Osteoblast (primary cell): ENCODE data around the gene TMEM38A. TPM values are rescaled to one million over a fixed set of nuclear protein-coding genes. Genes with fewer than 3 reads are reported as not detected.

Experiments used
- DNase-seq: peaks from one replicate; pipeline ENCODE4 v3.0.0; 2011; ENCODE audit warnings: low spot score, mixed read lengths; ENCODE audit not compliant: insufficient read length; ENCODE audit errors: missing footprints
- H2AFZ ChIP-seq: 2 replicates; pipeline ENCODE4 v1.6.0; 2011; ENCODE audit warnings: mild to moderate bottlenecking, low read length
- H3K27ac ChIP-seq: 2 replicates; pipeline ENCODE4 v1.5.1; 2011; ENCODE audit warnings: mild to moderate bottlenecking, low read depth, low read length, moderate library complexity
- H3K27me3 ChIP-seq: 2 replicates; pipeline ENCODE4 v1.6.0; 2012; ENCODE audit warnings: mild to moderate bottlenecking, control low read depth, inconsistent platforms, low read length, moderate library complexity; ENCODE audit not compliant: insufficient read depth
- H3K36me3 ChIP-seq: 2 replicates; pipeline ENCODE4 v1.5.1; 2011; ENCODE audit warnings: mild to moderate bottlenecking, low read length, control low read depth, moderate library complexity; ENCODE audit not compliant: insufficient read depth
- H3K4me1 ChIP-seq: 2 replicates; pipeline ENCODE4 v1.5.1; 2011; ENCODE audit warnings: mild to moderate bottlenecking, low read length, control low read depth, moderate library complexity; ENCODE audit not compliant: insufficient read depth
- H3K4me2 ChIP-seq: 2 replicates; pipeline ENCODE4 v1.6.0; 2011; ENCODE audit warnings: mild to moderate bottlenecking, low read length; ENCODE audit not compliant: insufficient read depth
- H3K4me3 ChIP-seq: fragments of 200-600 bp; sonication (generic); 3 replicates; pipeline ENCODE4 v1.5.1; 2012; ENCODE audit warnings: mild to moderate bottlenecking, low read length, inconsistent platforms; ENCODE audit not compliant: insufficient read depth
- H3K79me2 ChIP-seq: 2 replicates; pipeline ENCODE4 v1.6.0; 2012; ENCODE audit warnings: mild to moderate bottlenecking, low read length, control low read depth, inconsistent platforms; ENCODE audit not compliant: insufficient read depth
- H3K9me3 ChIP-seq: 2 replicates; pipeline ENCODE4 v1.5.1; 2011; ENCODE audit warnings: low read depth, low read length, control low read depth
- H4K20me1 ChIP-seq: 2 replicates; pipeline ENCODE4 v1.6.0; 2012; ENCODE audit warnings: mild to moderate bottlenecking, low read length, control low read depth; ENCODE audit not compliant: insufficient read depth
- CTCF ChIP-seq: IDR thresholded peaks from 2 replicates; pipeline ENCODE4 v1.5.1; 2011; ENCODE audit warnings: mild to moderate bottlenecking, low read depth, low read length, moderate library complexity; ENCODE audit errors: extremely low read depth
- total RNA-seq: library from RNA; depleted of rRNA; stranded (reverse); fragments of >200 nt; gene quantifications from 2 replicates; pipeline ENCODE4 v1.2.3, GENCODE V29; 2012

TMEM38A gene
- total RNA-seq, 1 donor = 2.5 TPM

- Histone ChIP-seq H3K4me1 (peaks cover 22% of the 10 kb centered on the region), H3K27me3 (no peaks in the 10 kb centered on the region), H3K27ac (no peak overlapping the region), H2AFZ (no peak overlapping the region), H4K20me1 (peaks cover 41% of the 10 kb centered on the region), H3K4me3 (no peak overlapping the region), H3K79me2 (peaks cover 50% of the 10 kb centered on the region), H3K4me2 (no peak overlapping the region), H3K36me3 (peaks cover 57% of the 10 kb centered on the region), H3K9me3 (no peaks in the 10 kb centered on the region)
- no peak for DNase-seq
- no peak for TF ChIP-seq CTCF
These were observed 3.6 kb upstream of the TMEM38A start for GRCh38 chr19:16657384-16657783.

GRCh38 chr19:16659464-16659831 lies 1.5 kb upstream of the TMEM38A start:
- H3K27me3 ChIP-seq = no peaks in the 10 kb centered on the region
- H3K4me2 ChIP-seq = peak overlapping the region; percentile 98
- peaks cover 39% of the 10 kb centered on the region for H3K36me3 ChIP-seq
- no peak for DNase-seq
- peak overlapping the region; percentile 45 for H2AFZ ChIP-seq
- peaks cover 34% of the 10 kb centered on the region for H4K20me1 ChIP-seq
- peak overlapping the region; percentile 93 for H3K4me3 ChIP-seq
- H3K9me3 ChIP-seq = no peaks in the 10 kb centered on the region
- TF ChIP-seq CTCF = no peak
- peaks cover 22% of the 10 kb centered on the region for H3K4me1 ChIP-seq
- H3K79me2 ChIP-seq = peaks cover 47% of the 10 kb centered on the region
- peak overlapping the region; percentile 91 for H3K27ac ChIP-seq

GRCh38 chr19:16659832-16660708 lies 869 bp upstream of the TMEM38A start, which contains the start of gene SMIM7:
TSS of gene SMIM7 (minus strand) at chr19:16660144. CDS start at chr19:16660110, 34 bp downstream.
- peaks cover 42% of the 10 kb centered on the region for H3K79me2 ChIP-seq
- no peaks in the 10 kb centered on the region for H3K27me3 ChIP-seq
- peaks cover 22% of the 10 kb centered on the region for H3K4me1 ChIP-seq
- peak within 1 kb of the TSS; percentile 98 for H3K4me2 ChIP-seq
- peak within 1 kb of the TSS; percentile 91 for H3K27ac ChIP-seq
- TF ChIP-seq CTCF = no peak
- H3K4me3 ChIP-seq = peak within 1 kb of the TSS; percentile 93
- peaks cover 33% of the 10 kb centered on the region for H3K36me3 ChIP-seq
- DNase-seq = peak; percentile 100
- peaks cover 34% of the 10 kb centered on the region for H4K20me1 ChIP-seq
- peak within 1 kb of the TSS; percentile 99 for H2AFZ ChIP-seq
- H3K9me3 ChIP-seq = no peaks in the 10 kb centered on the region

- Histone ChIP-seq H3K4me1 (peaks cover 22% of the 10 kb centered on the region), H2AFZ (peak overlapping the region; percentile 60), H3K4me3 (peak overlapping the region; percentile 93), H3K9me3 (no peaks in the 10 kb centered on the region), H3K79me2 (peaks cover 30% of the 10 kb centered on the region), H3K27ac (no peak overlapping the region), H3K4me2 (peak overlapping the region; percentile 98), H4K20me1 (peaks cover 27% of the 10 kb centered on the region), H3K36me3 (peaks cover 22% of the 10 kb centered on the region), H3K27me3 (no peaks in the 10 kb centered on the region)
- DNase-seq = peak; percentile 58
- no peak for TF ChIP-seq CTCF
These were observed 618 bp downstream of the TMEM38A start for GRCh38 chr19:16661480-16662034.
